NCI-H2107 (cell line): Measurements from ENCODE around the gene WFIKKN1.
A peak's percentile ranks its signal among the peaks of the same experiment; 100 is the strongest.

Source experiments
- DNase-seq: peaks from one replicate; lab custom pipeline; 2025; lab: John Stamatoyannopoulos, UW

Gene WFIKKN1

DNA sequence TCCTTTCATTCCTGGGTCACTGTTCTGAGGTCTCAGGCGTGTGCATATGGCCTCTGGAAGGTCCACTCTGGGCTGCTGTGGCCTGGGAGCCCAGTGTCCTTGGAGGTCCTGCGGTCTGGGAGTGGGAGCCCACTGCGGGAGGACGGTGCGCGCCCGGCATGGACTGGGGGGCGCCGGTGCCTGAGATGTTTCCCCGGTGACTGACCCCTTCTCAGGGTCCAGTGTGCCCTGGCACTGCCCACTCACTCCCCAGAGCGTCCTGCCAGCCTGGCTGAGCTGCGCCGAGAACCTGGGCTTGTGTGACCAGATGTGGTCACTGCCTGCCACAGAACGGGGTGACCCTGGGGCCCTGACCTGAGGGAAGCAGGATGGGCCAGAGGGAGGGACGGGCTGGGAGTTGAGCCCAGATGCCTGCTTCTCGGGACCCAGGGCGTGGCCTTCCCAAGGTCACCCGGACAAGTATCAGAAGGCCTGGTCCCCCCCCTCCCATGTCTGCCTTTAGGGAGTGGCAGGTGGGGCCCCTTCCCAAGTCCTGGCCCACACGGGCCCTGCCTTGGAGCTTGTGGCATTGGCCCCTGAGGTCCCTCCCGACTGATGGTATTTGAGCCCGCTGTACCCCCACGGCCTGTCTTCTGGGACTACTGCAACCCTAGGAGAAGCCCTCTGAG, 43.6 kb downstream of the WFIKKN1 start:
- DNase-seq = no peak

DNA sequence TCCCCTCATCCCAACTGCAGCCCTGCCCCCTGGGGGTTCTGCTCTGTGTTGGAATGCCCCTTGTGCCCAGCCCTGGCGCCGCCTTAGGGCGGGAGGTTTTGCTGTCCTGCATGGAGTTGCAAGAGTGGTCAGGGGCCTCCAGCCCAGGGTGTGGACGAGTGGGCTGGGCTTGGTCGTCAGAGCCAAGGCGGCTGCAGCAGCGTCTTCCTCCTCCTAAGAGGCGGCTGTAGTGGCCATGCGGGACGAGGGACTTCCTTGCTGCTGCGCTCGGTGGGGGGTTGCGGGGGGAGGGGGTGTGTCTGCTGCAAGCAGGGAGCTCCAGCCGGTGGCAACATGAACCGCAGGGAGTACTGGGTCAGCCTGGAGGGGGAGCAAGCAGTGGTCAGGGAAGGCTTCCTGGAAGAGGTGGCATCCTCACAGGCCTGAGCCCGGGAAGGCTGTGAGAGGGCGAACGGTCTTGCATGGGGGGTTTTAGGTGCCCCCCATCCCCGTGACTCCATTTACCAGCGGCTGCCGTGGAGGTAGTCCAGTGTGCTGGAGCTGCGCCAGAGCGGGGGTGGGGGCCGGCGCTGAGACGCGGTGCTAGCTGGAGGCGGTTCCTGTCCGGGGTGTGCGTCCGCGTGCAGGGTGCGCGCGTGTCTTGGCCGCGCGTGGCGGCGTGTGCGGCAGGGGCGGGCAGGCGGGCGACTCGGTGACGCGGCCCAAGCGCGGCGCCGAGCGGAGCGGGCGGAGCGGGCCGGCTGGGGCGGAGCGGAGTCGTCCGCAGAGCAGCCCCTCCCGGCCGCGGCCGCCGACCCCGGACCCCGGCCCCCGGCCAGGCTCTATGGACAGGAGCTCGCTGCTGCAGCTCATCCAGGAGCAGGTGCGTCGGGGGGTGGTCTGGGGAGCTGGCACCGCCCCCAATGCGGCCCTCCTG, 44.4 kb downstream of the WFIKKN1 start, which contains the start of gene RHBDL1:
Gene RHBDL1 (plus strand): TSS at position 704 of the 916 bp plus-strand sequence. CDS start 120 bp downstream, at position 824.
- no peak for DNase-seq

DNA sequence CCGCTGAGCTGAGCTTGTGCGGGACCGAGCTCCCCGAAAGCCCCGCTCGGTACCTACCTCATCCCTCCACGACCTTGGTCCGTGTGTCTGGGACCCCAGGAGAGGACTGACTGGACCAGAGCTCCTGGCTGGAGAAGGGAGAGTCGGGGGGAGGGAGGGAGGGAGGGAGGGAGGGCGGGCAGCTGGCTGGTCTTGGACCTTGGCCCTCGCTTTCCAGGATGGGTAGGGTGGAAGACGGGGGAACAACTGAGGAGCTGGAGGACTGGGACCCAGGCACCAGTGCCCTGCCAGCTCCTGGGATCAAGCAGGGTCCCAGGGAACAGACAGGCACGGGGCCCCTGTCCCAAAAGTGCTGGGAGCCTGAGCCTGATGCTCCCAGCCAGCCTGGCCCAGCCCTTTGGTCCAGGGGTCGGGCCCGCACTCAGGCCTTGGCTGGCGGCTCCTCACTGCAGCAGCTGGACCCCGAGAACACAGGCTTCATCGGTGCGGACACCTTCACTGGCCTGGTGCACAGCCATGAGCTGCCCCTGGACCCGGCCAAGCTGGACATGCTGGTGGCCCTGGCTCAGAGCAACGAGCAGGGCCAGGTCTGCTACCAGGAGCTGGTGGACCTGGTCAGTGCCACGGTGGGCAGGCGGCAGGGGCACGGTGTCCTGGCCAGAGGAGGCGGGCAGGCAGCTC, 45.2 kb downstream of the WFIKKN1 start:
- DNase-seq = no peak

DNA sequence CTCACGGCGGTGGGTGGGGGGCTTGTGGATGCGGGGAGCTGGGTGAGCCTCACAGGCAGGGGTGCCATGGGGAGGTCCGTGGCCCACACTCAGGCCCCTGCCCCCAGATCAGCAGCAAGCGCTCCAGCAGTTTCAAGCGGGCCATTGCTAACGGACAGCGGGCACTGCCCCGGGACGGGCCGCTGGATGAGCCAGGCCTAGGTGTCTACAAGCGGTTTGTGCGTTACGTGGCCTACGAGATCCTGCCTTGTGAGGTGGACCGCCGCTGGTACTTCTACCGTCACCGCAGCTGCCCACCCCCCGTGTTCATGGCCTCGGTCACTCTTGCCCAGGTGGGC, 45.7 kb downstream of the WFIKKN1 start:
- DNase-seq = no peak

DNA sequence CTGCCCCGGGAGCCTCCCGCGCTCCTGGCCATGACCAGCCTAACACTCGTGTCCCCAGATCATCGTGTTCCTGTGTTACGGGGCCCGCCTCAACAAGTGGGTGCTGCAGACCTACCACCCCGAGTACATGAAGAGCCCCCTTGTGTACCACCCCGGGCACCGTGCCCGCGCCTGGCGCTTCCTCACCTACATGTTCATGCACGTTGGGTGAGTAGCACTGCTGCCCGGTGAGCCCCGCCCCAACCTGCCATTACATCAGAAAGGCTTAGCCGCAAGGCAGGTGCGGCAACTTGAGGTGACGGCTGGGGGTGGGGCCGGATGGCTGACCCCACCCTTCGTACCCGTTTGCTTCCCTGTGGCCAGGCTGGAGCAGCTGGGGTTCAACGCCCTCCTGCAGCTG, 46.1 kb downstream of the WFIKKN1 start:
- peak; percentile 82 for DNase-seq

DNA sequence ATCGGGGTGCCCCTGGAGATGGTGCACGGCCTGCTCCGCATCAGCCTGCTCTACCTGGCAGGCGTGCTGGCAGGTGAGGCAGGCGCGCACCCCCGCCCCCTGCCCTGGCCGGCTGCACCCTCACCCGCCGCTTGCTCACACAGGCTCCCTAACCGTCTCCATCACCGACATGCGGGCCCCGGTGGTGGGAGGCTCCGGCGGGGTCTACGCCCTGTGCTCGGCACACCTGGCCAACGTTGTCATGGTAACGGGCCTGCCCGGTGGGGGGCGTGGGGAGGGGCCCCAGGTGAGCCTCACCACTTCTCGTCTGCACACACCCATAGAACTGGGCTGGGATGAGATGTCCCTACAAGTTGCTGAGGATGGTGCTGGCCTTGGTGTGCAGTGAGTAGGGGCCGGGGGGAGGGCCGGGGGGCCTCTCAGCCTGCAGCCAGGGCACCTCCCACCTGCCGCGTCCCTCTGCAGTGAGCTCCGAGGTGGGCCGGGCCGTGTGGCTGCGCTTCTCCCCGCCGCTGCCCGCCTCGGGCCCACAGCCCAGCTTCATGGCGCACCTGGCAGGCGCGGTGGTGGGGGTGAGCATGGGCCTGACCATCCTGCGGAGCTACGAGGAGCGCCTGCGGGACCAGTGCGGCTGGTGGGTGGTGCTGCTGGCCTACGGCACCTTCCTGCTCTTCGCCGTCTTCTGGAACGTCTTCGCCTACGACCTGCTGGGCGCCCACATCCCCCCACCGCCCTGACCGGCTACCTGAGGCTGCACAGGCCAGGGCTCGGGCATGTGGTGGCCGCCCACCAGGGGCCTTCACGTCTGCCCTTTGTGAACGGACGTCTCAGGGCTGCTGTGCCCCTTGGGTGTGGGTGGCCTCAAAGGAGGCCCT, 46.8 kb downstream of the WFIKKN1 start:
- DNase-seq = no peak

DNA sequence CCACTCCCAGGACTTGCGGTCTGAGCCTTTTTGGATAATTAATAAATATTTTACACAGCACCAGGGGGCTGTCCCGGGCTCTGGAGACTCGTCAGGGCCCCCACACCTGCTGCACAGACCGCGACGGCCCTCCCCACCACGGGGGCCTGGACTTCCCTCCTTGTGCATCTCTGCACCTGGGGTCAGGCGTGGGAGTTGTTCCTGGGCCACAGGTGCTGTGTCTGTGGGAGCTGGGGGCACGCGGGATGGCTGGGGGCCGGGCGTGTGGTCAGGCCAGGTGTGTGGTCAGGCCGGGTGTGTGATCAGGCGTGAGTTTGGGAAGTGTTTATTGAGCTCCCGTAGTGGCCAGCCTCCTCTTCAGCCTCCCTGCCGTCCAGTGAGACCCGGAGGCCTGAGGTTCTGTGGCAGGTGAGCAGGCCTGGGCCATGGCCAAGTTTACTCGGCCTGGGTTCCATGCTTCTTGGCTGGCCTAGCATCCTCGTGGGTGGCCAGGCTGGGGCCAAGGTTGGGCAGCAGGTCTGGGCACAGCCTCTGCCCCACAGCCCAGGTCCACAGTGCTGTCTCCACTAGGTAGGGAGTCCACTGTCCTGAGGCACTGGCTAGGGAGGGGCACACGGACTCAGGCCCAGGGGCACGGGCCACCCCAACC, 47.5 kb downstream of the WFIKKN1 start:
- DNase-seq = no peak

DNA sequence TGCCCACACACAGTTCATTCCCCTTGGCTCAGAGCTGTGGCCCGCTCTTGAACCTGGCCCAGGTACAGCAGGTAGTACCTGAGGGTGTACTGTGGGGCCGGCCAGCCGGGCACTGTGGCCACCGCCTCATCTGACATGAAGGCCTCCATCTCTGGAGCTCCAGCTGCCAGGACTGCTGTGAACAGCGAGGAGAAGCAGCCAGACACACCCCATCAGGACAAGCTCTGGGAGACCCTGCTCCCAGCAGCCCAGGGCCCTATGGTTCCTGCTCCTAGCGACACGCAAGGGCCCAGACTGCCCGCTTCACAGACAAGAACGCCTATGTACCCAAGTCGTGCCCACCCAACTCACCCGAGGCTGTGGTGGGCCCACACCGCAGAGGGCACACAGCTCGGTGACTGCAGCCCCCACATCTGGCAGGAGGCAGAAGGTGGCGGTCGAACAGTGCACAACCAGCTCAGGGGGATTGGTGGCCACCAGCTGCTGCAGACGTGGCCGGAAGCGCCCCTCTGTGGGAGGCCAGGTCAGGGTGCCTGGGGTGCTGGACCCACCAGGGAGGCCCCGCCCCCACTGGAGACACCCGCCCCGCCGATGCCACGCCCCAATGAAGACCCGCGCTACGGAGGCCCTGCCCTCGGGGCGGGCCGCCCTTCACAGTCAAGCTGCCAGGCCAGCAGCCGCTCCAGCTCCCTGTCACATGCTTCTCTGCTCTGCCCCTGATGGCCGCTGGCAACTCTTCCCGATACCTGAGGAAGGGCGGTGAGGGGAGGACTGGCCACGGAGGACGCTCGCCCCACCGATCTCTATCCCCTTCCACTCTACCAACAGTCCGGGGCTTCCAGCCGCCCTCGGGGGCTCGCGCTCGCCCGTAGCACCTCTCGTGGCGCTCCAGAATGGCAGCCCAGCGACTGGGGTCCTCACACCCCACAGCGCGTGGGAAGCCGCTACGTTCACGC, 48.4 kb downstream of the WFIKKN1 start:
- no peak for DNase-seq

DNA sequence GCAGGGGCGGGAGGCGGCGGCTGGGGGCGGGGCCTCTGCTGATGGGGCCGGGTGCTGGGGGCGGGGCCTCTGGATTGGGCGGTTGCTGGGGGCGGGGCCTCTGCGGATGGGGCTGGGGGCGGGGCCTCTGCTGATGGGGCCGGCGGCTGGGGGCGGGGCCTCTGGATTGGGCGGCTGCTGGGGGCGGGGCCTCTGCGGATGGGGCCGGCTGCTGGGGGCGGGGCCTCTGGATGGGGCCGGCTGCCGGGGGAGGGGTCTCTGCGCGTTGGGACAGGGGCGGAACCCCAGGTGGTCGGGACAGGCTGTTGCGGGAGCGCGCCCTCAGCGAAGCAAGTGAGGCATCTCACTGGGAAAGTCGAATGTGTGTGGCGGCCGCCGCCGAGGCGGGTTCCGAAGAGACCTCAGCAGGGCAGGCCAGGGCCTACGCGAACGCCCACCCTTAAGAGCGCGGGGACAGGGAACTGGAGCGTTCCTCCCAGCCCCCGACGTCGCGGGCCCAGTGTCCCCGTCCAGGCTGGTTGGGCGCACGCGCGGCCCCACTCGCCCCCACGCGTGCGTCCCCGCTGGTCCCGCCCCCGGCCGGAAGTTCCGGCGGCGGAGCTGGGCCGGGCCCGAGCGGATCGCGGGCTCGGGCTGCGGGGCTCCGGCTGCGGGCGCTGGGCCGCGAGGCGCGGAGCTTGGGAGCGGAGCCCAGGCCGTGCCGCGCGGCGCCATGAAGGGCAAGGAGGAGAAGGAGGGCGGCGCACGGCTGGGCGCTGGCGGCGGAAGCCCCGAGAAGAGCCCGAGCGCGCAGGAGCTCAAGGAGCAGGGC, 49.2 kb downstream of the WFIKKN1 start, which contains the start of gene STUB1:
Gene STUB1 (plus strand): TSS at position 597 of the 811 bp plus-strand sequence. CDS start 116 bp downstream, at position 713.
- DNase-seq = peak; percentile 65

DNA sequence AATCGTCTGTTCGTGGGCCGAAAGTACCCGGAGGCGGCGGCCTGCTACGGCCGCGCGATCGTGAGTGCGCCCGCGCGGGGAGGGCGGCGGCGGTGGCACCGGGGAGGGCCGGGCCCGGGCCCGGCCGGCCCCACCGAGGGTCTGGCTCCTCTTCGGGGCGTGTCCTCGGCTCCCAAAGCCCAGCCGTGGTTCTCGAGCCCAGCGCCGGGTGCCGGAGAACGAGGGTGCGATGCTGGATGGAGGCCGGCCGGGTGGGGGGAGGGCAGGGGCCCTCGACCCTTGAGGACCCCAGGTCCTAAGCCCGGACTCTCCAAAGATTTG, 49.8 kb downstream of the WFIKKN1 start:
- no peak for DNase-seq

DNA sequence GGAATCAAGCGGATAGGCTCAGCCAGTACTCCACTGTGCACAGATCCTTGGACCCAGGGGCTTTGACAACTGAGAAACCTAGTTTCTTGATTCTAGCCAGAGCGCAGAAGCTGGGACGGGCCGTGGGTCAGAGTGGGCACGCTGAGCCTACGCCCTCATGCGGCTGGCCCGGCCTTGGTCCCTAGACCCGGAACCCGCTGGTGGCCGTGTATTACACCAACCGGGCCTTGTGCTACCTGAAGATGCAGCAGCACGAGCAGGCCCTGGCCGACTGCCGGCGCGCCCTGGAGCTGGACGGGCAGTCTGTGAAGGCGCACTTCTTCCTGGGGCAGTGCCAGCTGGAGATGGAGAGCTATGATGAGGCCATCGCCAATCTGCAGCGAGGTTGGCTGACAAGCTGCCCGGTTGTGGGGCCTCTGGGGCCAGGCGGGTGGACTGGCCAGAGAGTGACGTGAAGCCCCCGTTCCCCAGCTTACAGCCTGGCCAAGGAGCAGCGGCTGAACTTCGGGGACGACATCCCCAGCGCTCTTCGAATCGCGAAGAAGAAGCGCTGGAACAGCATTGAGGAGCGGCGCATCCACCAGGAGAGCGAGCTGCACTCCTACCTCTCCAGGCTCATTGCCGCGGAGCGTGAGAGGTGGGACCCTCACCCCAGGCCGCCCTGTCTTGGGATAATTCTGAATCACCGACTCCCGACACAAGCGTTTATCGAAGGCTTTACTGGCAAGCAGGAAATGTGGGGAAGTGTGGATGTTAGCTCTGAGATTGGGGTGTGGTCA, 50.4 kb downstream of the WFIKKN1 start:
- DNase-seq = no peak

DNA sequence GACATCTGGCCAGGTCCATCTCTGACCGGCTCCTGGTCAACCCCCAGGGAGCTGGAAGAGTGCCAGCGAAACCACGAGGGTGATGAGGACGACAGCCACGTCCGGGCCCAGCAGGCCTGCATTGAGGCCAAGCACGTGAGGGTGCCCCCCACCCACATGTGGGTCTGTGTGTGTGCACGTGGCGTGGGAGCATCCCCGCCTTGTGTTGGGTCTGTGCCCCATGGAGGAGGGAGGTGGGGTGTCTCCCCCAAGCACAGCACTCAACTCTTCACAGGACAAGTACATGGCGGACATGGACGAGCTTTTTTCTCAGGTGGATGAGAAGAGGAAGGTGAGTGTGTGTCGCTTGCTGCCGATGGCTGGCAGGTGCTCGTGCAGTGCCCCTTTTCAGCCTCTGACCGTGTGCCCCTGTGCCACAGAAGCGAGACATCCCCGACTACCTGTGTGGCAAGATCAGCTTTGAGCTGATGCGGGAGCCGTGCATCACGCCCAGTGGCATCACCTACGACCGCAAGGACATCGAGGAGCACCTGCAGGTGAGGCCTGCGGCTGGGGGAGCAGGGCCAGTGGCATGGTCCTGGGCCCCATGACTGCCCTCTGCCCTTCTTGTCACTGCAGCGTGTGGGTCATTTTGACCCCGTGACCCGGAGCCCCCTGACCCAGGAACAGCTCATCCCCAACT, 51.1 kb downstream of the WFIKKN1 start:
- no peak for DNase-seq

DNA sequence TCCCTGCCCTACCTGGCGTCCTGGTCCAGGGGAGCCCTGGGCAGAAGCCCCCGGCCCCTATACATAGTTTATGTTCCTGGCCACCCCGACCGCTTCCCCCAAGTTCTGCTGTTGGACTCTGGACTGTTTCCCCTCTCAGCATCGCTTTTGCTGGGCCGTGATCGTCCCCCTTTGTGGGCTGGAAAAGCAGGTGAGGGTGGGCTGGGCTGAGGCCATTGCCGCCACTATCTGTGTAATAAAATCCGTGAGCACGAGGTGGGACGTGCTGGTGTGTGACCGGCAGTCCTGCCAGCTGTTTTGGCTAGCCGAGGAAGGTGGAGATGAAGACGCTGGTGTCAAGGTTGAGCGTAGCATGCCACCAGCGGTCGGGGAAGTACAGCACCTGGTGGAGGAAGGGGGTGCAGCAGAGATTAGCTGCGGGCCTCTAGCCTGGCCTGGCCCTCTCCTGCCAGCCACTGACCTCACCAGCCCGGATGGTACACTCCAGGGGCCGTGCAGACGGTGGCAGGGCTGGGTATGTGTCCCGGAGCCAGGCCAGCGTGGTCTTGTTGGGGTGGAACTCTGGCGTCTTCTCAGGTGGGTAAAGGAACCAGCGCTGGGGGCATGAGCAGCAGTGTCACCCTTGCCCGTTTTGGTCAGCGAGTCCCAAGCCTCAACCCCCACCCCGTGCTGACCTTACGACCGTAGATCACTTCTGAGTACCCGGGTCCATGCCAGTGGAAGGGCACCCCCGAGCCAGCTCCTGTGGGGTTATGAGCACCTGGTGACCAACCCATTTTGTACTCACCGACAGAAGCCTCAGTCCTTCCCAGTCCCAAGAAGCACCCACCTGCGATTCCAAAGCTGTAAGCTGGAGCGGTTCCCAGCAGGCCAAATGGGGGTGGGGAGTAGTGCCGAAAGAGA, 52.0 kb downstream of the WFIKKN1 start:
- no peak for DNase-seq

DNA sequence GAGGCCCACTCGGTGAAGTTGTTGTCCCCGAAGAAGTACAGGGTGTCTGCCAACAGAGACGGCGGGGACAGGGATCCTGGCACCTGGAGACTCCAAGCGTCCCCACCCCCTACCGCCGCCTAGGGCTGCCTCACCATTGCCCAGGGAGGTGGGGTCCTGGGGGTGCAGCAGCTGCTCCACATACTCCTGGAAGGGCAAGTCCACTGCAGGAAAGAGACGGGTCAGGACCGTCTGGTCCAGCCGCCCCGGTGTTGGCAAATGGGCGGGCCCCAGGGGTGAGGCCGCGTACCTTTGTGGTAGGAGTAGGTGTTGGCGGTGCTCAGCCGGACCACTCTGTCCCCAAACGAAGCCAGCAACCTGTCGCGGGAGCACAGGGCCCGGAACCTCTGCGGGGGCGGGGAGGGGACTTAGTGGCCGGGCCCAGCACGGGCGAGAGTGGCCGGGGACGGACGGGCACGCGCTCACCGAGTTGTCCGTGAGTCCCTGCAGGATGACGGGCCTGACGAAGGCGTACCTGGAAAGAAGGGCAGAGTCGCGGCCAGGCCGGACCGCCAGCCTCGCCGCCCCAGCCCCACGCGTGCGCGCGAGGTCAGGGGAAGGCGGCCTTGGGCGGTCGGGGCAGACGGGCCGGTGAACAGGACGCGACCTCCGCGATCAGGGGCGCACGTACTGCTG, 52.7 kb downstream of the WFIKKN1 start:
- DNase-seq = no peak
